ENCODE measurements around the gene ITGAD.

- no peak for TF ChIP-seq HNF4A (CRISPR knock-in tag; IDR thresholded peaks at IDR 0.05)
- TF ChIP-seq SIN3A (IDR thresholded peaks at IDR 0.05; ENCODE audit: borderline replicate concordance, low read depth, low read length): no peak
- no peak for TF ChIP-seq PHF21A (CRISPR knock-in tag; IDR thresholded peaks at IDR 0.05)
- TF ChIP-seq SALL1 (CRISPR knock-in tag; IDR thresholded peaks at IDR 0.05): no peak
- TF ChIP-seq SP4 (CRISPR knock-in tag; IDR thresholded peaks at IDR 0.05): no peak
- TF ChIP-seq, protein P1, sequence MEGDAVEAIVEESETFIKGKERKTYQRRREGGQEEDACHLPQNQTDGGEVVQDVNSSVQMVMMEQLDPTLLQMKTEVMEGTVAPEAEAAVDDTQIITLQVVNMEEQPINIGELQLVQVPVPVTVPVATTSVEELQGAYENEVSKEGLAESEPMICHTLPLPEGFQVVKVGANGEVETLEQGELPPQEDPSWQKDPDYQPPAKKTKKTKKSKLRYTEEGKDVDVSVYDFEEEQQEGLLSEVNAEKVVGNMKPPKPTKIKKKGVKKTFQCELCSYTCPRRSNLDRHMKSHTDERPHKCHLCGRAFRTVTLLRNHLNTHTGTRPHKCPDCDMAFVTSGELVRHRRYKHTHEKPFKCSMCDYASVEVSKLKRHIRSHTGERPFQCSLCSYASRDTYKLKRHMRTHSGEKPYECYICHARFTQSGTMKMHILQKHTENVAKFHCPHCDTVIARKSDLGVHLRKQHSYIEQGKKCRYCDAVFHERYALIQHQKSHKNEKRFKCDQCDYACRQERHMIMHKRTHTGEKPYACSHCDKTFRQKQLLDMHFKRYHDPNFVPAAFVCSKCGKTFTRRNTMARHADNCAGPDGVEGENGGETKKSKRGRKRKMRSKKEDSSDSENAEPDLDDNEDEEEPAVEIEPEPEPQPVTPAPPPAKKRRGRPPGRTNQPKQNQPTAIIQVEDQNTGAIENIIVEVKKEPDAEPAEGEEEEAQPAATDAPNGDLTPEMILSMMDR (CRISPR knock-in tag; IDR thresholded peaks at IDR 0.05): no peak
- TF ChIP-seq EZH2 (conservative IDR thresholded peaks at IDR 0.05; ENCODE audit: low read depth, low read length): no peak
- TF ChIP-seq KLF6 (CRISPR knock-in tag; IDR thresholded peaks at IDR 0.05): no peak
- no peak for TF ChIP-seq ZSCAN20 (CRISPR knock-in tag; IDR thresholded peaks at IDR 0.05; ENCODE audit: borderline replicate concordance)
- TF ChIP-seq NFIC (IDR thresholded peaks at IDR 0.05; ENCODE audit: low read length): no peak
- no peak for TF ChIP-seq SP2 (CRISPR knock-in tag; IDR thresholded peaks at IDR 0.05)
Measured at GRCh38 chr16:31367853-31368252, 25.3 kb upstream of the ITGAD start.

All from HepG2 (cell line).